Esophagus squamous epithelium (tissue), 5 donors: Measurements from ENCODE around the gene PERM1. TPM values are rescaled to one million over a fixed set of nuclear protein-coding genes. Genes with fewer than 3 reads are reported as not detected.

ENCODE experiments used
- DNase-seq: peaks from one replicate; lab custom pipeline; 2025; lab: John Stamatoyannopoulos, UW
- H3K27ac ChIP-seq, 4 donors: fragments of 200-600 bp; sonication (generic); one replicate each; pipeline ENCODE4 v1.5.1; 2016 to 2019; ENCODE audit warnings: mild to moderate bottlenecking in 1 of 4
- H3K27me3 ChIP-seq, 4 donors: fragments of 200-600 bp; sonication (generic); 1 replicate in 3 of 4; 2 replicates in 1 of 4; pipeline versions ENCODE4 v1.5.1 to v1.6.0; 2017 to 2021; ENCODE audit warnings: antibody characterized with exemption in 1 of 4
- H3K36me3 ChIP-seq, 3 donors: fragments of 200-600 bp; sonication (generic); one replicate each; pipeline ENCODE4 v1.5.1; 2016 to 2019
- H3K4me1 ChIP-seq, 3 donors: fragments of 200-600 bp; sonication (generic); one replicate each; pipeline ENCODE4 v1.5.1; 2017 to 2019
- H3K4me3 ChIP-seq, 4 donors: fragments of 200-600 bp; sonication (generic); 1 replicate in 3 of 4; 2 replicates in 1 of 4; pipeline ENCODE4 v1.5.1; 2016 to 2019; ENCODE audit warnings: mild to moderate bottlenecking in 2 of 4, moderate library complexity in 1 of 4
- H3K9me3 ChIP-seq, 3 donors: fragments of 200-600 bp; sonication (generic); one replicate each; pipeline ENCODE4 v1.5.1; 2016 to 2019
- CTCF ChIP-seq, 6 experiments: fragments of 450-650 bp in 4 of 6; fragments of 200-600 bp in 2 of 6; sonication (generic) in 2 of 6; IDR thresholded peaks; one replicate each; pipeline ENCODE4 v1.5.1; 2016 to 2019; ENCODE audit warnings: antibody characterized with exemption in 6 of 6, mild to moderate bottlenecking in 4 of 6, moderate library complexity in 4 of 6
- POLR2A ChIP-seq, 4 donors: fragments of 450-650 bp; IDR thresholded peaks; one replicate each; pipeline ENCODE4 v1.6.1; 2017; ENCODE audit warnings: antibody characterized with exemption in 4 of 4, mild to moderate bottlenecking in 4 of 4, moderate library complexity in 3 of 4
- WGBS, 2 donors: methylation state at CpG; one replicate each; pipeline ENCODE4 v1.1.5; 2018; 5-methylcytosine and 5-hydroxymethylcytosine counted together
- intact Hi-C: fragments of 100-400 bp; cut with DNase I; formaldehyde crosslinking; loops from one replicate; pipeline ENCODE4 v1.15.0; 2022
- total RNA-seq, 4 donors: library from RNA; depleted of rRNA; stranded (reverse); fragments of >200 nt; gene quantifications; one replicate each; pipeline ENCODE4 v1.1.0, GENCODE V29; 2016
- donor health status: DM: yes; HTN: yes; CAD: no.

PERM1 gene
- total RNA-seq, 4 donors from 2014 or later, result not detected

- no peaks in the 10 kb centered on the region for H3K36me3 ChIP-seq
- TF ChIP-seq CTCF (IDR thresholded peaks at IDR 0.05) (no peak), POLR2A (IDR thresholded peaks at IDR 0.05) (no peak)
- H3K27ac ChIP-seq, result no peak overlapping the region
- H3K9me3 ChIP-seq, result no peaks in the 10 kb centered on the region
- DNase-seq, result no peak
- H3K4me3 ChIP-seq, result no peak overlapping the region
- 32 to 52% methylated on average over 13 to 15 of the region's 15 CpGs for WGBS, 2 donors
- peaks cover 7 to 54% (median 11%) of the 10 kb centered on the region in 3 donors for H3K4me1 ChIP-seq
- intact Hi-C loops, result no loop called here
- H3K27me3 ChIP-seq, result peaks cover 9 to 92% (median 21%) of the 10 kb centered on the region in 4 donors
These were observed 50.3 kb downstream of the PERM1 start for GRCh38 chr1:931380-932172.

DNA sequence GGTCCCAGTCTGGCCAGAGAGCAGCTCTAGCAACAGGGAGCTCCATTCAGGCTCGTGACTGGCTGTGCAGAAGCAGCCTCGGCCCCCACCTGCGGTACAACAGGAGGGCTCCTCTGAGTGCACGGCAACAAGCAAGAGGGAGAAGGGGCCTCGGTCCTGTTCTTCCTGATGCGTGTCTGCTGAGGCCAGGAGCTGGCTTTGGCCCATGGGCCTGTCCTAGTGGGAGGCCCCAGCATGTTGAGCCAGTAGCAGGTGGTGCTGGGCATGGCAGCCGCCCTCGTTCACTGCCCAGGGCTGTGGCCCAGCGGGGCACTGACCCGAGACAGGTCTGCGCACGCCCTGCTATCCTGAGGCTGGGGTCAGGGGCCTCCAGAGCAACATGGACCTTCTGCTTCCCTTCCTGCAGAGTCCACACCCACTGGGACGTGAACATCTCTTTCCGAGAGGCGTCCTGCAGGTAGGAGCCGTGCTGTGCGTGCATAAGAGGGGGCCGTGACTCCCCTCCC lies 51.2 kb downstream of the PERM1 start:
- no peaks in the 10 kb centered on the region for H3K36me3 ChIP-seq
- no peak for DNase-seq
- intact Hi-C loops, result no loop called here
- no peak overlapping the region for H3K4me3 ChIP-seq
- no peaks in the 10 kb centered on the region for H3K9me3 ChIP-seq
- WGBS, 2 donors, result 50 to 67% methylated on average over 1 to 10 of the region's 18 CpGs
- peaks cover 5 to 54% (median 8%) of the 10 kb centered on the region in 3 donors for H3K4me1 ChIP-seq
- H3K27ac ChIP-seq, result no peak overlapping the region
- peaks cover 8 to 92% (median 24%) of the 10 kb centered on the region in 4 donors for H3K27me3 ChIP-seq
- no peak for TF ChIP-seq POLR2A (IDR thresholded peaks at IDR 0.05)
- no peak for TF ChIP-seq CTCF (IDR thresholded peaks at IDR 0.05)

DNA sequence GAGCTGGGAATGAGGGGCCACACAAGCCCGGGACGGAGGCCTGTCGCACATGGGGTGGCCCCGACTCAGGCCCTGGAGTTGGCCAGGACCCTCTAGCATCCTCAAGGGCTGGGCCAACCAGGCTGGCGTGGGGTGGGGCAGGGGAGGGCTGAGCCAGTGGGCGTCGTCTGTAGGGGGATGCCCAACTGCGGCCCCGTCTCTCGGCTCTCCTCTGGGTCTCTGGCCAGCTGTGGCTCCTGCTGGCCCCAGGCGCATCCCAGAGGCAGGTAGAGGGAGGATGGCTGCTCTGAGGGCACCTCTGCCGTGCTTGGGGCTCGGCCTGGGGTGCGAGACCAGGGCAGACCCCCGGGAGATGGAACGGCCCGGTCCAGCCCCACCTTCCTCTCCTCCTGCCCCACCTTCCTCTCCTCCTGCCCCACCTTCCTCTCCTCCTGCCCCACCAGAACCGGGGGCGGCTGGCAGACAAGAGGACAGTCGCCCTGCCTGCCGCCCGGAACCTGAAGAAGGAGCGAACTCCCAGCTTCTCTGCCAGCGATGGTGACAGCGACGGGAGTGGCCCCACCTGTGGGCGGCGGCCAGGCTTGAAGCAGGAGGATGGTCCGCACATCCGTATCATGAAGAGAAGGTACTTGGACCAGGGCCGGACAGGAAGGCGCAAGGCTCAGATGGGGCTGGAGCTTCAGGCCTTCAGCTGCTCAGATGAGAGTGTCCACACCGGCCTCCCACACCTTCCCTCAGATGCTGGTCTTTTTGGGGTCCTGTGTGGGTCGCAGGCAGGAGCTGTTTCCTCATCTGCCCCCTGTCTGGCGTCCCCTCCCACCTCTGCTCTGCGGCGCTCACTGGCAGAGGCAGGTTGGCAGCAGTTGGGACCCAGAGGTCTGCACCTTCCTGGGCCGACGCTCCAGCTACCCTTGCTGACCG lies 51.9 kb downstream of the PERM1 start:
- H3K4me1 ChIP-seq, result peaks cover 6 to 54% (median 8%) of the 10 kb centered on the region in 3 donors
- 47 to 75% methylated on average over 6 to 9 of the region's 40 CpGs for WGBS, 2 donors
- no peak overlapping the region for H3K27ac ChIP-seq
- H3K4me3 ChIP-seq, result no peak overlapping the region
- no peaks in the 10 kb centered on the region for H3K36me3 ChIP-seq
- no peak for DNase-seq
- H3K27me3 ChIP-seq, result peaks cover 2 to 92% (median 23%) of the 10 kb centered on the region in 4 donors
- H3K9me3 ChIP-seq, result no peaks in the 10 kb centered on the region
- intact Hi-C loops, result no loop called here
- no peak for TF ChIP-seq CTCF (IDR thresholded peaks at IDR 0.05)
- TF ChIP-seq POLR2A (IDR thresholded peaks at IDR 0.05), result no peak

- Histone ChIP-seq H3K4me3 (no peak overlapping the region), H3K27me3 (peaks cover 4 to 98% (median 24%) of the 10 kb centered on the region in 4 donors), H3K4me1 (peaks cover 11 to 60% (median 16%) of the 10 kb centered on the region in 3 donors), H3K36me3 (no peaks in the 10 kb centered on the region), H3K27ac (no peak overlapping the region), H3K9me3 (no peaks in the 10 kb centered on the region)
- 40 to 56% methylated on average over 7 to 17 of the region's 40 CpGs for WGBS, 2 donors
- intact Hi-C loops, result no loop called here
- no peak for DNase-seq
- TF ChIP-seq CTCF (IDR thresholded peaks at IDR 0.05) (no peak), POLR2A (IDR thresholded peaks at IDR 0.05) (no peak)
These were observed 52.9 kb downstream of the PERM1 start for GRCh38 chr1:928825-929661.
